GM19395 (cell line): ENCODE data around the gene FAM186B.
"Not testable (repeated sequence)": the region's sequence is repeated elsewhere in the genome, so short reads cannot be mapped to it uniquely, and the experiment has no call there.

Experiments used
- ATAC-seq: cut with Tn5 transposase; IDR thresholded peaks from one replicate; pipeline ENCODE4 v1.9.1; 2021; ENCODE audit warnings: mild to moderate bottlenecking, moderate library complexity; ENCODE audit not compliant: unreplicated experiment

The FAM186B gene

GRCh38 chr12:49612210-49612609 lies 6.8 kb upstream of the FAM186B start:
- no peak for ATAC-seq

- not testable (repeated sequence) for ATAC-seq
These were observed 5.3 kb upstream of the FAM186B start for GRCh38 chr12:49610785-49611184.

GRCh38 chr12:49609875-49610154 lies 4.4 kb upstream of the FAM186B start:
- no peak for ATAC-seq

GRCh38 chr12:49609059-49609874 lies 3.8 kb upstream of the FAM186B start:
- ATAC-seq: no peak

- no peak for ATAC-seq
These were observed 583 bp downstream of the FAM186B start for GRCh38 chr12:49604856-49605255.

GRCh38 chr12:49603721-49604120 lies 1.7 kb downstream of the FAM186B start:
- ATAC-seq: no peak

GRCh38 chr12:49599961-49600360 lies 5.5 kb downstream of the FAM186B start:
- ATAC-seq: no peak

- no peak for ATAC-seq
These were observed 6.9 kb downstream of the FAM186B start for GRCh38 chr12:49598527-49598926.

- no peak for ATAC-seq
These were observed 16.5 kb downstream of the FAM186B start for GRCh38 chr12:49588721-49589516.

GRCh38 chr12:49588281-49588680 lies 17.2 kb downstream of the FAM186B start:
- no peak for ATAC-seq

- no peak for ATAC-seq
These were observed 18.1 kb downstream of the FAM186B start for GRCh38 chr12:49587174-49587908.

- no peak for ATAC-seq
These were observed 19.7 kb downstream of the FAM186B start for GRCh38 chr12:49585477-49586459.

GRCh38 chr12:49584591-49584990 lies 20.8 kb downstream of the FAM186B start:
- no peak for ATAC-seq

GRCh38 chr12:49583366-49584094 lies 21.9 kb downstream of the FAM186B start:
- ATAC-seq: no peak

GRCh38 chr12:49582850-49583249 lies 22.6 kb downstream of the FAM186B start:
- ATAC-seq: no peak

GRCh38 chr12:49582201-49582600 lies 23.2 kb downstream of the FAM186B start:
- no peak for ATAC-seq

- ATAC-seq: no peak
These were observed 24.6 kb downstream of the FAM186B start for GRCh38 chr12:49580572-49581535.

GRCh38 chr12:49578471-49579112 lies 26.8 kb downstream of the FAM186B start:
- no peak for ATAC-seq
